HG02973 (cell line): ENCODE data around the gene LAMC1.
"Not testable (repeated sequence)": the region's sequence is repeated elsewhere in the genome, so short reads cannot be mapped to it uniquely, and the experiment has no call there.

Experiments
- ATAC-seq: cut with Tn5 transposase; IDR thresholded peaks from one replicate; pipeline ENCODE4 v1.9.1; 2021; ENCODE audit warnings: moderate library complexity; ENCODE audit not compliant: unreplicated experiment

LAMC1 gene

DNA sequence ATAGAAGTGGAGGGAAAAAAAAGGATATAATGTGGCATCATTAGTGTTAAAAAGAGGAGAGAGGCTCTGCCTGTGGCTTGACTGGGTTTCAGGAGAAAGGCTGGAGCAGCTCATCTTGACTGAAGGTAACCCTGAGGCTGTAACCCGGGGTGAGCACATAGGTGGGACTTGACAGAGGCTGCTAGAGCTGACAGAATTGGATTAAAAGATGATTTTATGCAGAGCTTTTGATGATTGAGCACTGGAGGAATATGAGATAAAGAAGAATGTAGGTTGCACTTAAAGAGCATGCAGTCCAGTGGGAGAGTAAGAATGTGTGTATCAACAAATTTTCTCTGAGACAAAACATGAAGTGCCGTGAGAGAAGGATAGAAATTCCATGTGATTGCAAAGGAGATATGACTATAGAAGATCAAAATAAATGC is 17.3 kb downstream of the LAMC1 start:
- no peak for ATAC-seq

DNA sequence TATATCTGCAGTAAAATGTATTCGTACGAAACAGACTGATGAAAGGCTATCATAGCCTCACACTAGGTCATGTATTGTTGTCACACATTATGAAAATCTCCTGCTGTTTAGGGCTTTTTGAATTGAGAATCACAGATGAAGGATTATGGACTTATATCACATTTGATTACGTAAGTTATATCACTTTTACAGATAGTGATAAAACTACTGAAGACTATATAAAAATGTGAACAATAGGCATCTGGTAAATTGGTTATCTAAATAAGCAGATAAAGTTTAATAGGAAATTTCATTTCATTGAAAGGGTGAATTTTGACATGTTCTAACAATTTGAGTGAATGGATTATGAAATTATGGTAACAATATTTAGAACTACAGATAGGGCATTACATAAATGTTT is 20.0 kb downstream of the LAMC1 start:
- no peak for ATAC-seq

DNA sequence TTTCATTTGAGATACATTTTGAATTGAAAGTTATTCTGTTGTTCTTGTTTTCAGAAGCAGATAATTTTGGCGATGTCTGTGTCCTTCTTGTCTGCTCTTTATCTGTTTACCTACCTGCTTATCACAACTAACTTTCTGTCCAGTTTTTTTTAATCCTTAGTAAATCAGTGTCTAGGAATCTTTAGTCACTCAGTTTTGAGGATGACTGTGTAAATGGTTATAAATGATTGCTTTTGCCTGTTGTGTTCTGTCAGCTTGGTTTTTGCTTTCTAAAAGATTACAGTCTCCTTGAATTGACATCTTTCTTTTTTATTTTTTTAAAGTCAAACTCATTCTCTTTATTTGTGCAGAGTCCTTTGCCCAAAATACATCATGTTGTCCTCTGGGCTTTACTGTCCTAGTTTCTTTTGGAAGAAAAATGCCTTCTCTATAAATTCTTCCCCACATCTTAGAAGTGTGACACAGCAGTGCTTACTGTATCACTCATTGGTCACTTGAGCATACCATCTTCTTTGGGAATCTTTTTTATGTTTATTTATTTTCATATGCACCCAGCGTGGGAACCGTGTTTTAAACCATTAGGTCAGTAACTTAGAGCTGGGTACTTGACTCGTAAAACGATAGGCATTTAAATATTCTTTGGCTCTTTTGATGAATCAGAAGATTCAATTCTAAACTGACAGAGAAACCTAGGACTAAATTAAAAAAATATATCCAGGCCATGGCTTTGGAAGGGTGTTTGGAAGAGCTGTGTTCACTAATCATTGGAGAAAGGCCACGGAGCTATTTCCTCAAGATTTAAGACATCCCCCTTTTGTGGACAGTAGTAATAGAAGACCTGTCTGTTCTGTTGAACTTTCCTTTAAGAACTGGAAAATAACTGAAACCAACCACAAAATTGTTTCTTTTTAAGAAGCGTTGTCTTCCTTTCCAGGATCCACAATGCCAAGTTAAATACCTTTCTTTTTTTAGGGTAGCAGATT is 20.9 kb downstream of the LAMC1 start:
- no peak for ATAC-seq

- no peak for ATAC-seq
Measured at GRCh38 chr1:183044893-183045649, 21.9 kb downstream of the LAMC1 start.

- peak; percentile 98 for ATAC-seq
Measured at GRCh38 chr1:183048087-183049085, 25.2 kb downstream of the LAMC1 start.

DNA sequence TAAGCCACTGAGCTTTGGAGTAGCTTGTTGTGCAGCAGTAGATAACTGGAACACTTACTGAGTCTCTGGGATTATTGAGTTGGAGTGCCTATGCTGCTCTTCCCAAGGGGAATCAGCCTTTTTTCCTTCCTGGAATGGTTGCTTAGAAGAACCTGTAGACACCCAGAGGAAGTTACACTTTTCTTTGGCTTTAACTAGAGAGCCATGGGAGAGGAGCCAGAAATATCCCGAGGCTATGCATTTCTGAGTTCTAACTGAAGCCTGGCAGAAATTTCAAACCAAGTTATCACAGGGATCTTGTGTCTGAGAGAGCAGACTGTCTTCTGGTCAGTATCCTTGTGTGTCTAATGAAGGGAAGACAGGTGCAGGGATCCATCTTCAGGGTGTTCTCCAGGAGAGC is 28.3 kb downstream of the LAMC1 start:
- ATAC-seq, result no peak

DNA sequence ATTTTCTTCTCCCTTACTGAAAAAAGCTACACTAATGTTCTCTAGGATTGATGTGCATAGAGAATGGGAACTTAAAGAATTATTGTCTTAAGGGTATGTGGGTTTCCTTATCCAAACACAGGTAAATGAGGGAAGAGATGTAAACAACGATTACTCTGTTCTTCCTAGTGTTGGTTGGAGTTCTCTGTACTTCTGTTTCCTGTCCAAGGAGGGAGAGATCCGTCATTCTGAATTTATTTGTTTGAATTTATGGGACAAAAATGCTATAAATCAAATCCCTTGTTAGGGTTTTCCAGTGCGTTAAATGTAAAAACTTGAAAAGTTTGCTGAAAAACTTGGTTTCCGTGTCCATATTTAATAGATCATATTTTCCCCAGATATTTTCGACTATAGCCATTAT is 29.6 kb downstream of the LAMC1 start:
- ATAC-seq, result no peak

- no peak for ATAC-seq
Measured at GRCh38 chr1:183058851-183059502, 35.8 kb downstream of the LAMC1 start.

- ATAC-seq, result no peak
Measured at GRCh38 chr1:183061194-183061593, 38.0 kb downstream of the LAMC1 start.

- no peak for ATAC-seq
Measured at GRCh38 chr1:183063349-183063748, 40.1 kb downstream of the LAMC1 start.

- ATAC-seq, result no peak
Measured at GRCh38 chr1:183065168-183065706, 42.0 kb downstream of the LAMC1 start.

DNA sequence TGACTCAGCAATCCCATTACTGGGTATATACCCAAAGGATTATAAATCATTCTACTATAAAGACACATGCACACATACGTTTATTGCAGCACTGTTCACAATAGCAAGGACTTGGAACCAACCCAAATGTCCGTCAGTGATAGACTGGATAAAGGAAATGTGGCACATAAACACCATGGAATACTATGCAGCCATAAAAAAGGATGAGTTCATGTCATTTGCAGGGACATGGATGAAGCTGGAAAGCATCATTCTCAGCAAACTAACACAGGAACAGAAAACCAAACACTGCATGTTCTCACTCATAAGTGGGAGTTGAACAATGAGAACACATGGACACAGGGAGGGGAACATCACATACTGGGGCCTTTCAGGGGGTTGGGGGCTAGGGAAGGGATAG is 43.2 kb downstream of the LAMC1 start:
- not testable (repeated sequence) for ATAC-seq

- ATAC-seq, result no peak
Measured at GRCh38 chr1:183069562-183070216, 46.5 kb downstream of the LAMC1 start.

GRCh38 chr1:183070234-183070922 is 47.2 kb downstream of the LAMC1 start:
- ATAC-seq, result no peak

- peak; percentile 85 for ATAC-seq
Measured at GRCh38 chr1:183070923-183071618, 47.9 kb downstream of the LAMC1 start.

DNA sequence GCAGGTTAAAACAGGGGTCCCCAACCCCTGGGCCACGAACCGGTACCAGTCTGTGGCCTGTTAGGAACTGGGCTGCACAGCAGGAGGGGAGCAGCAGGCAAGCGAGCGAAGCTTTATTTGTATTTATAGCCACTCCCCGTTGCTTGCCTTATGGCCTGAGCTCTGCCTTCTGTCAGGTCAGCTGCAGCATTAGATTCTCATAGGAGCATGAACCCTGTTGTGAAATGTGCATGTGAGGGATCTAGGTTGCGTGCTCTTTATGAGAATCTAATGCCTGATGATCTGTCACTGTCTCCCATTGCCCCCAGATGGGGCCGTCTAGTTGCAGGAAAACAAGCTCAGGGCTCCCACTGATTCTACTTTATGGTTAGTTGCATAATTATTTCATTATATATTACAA is 49.4 kb downstream of the LAMC1 start:
- ATAC-seq, result not testable (repeated sequence)

GRCh38 chr1:183073320-183073719 is 50.1 kb downstream of the LAMC1 start:
- ATAC-seq, result no peak

- ATAC-seq, result no peak
Measured at GRCh38 chr1:183074215-183074614, 51.0 kb downstream of the LAMC1 start.
